NK-92 (cell line): Measurements from ENCODE around the gene CD99L2.
"Not testable (repeated sequence)": the region's sequence is repeated elsewhere in the genome, so short reads cannot be mapped to it uniquely, and the experiment has no call there.

Source experiments
- DNase-seq: peaks from one replicate; lab custom pipeline; 2025; ENCODE audit not compliant: unreplicated experiment; lab: John Stamatoyannopoulos, UW

CD99L2 gene

GRCh38 chrX:150897421-150898320, 797 bp downstream of the CD99L2 start:
- no peak for DNase-seq

GRCh38 chrX:150896632-150897031, 1.8 kb downstream of the CD99L2 start:
- DNase-seq, result no peak

GRCh38 chrX:150893936-150894335, 4.5 kb downstream of the CD99L2 start:
- no peak for DNase-seq

- DNase-seq, result no peak
These were observed 9.3 kb downstream of the CD99L2 start for GRCh38 chrX:150889131-150889530.

GRCh38 chrX:150887906-150888465, 10.5 kb downstream of the CD99L2 start:
- DNase-seq, result no peak

GRCh38 chrX:150887268-150887667, 11.2 kb downstream of the CD99L2 start:
- not testable (repeated sequence) for DNase-seq

GRCh38 chrX:150886381-150886780, 12.1 kb downstream of the CD99L2 start:
- DNase-seq, result no peak

GRCh38 chrX:150880808-150881165, 17.7 kb downstream of the CD99L2 start:
- no peak for DNase-seq

GRCh38 chrX:150879855-150880807, 18.3 kb downstream of the CD99L2 start:
- no peak for DNase-seq

- not testable (repeated sequence) for DNase-seq
These were observed 22.8 kb downstream of the CD99L2 start for GRCh38 chrX:150875621-150876020.

GRCh38 chrX:150874448-150874847, 24.0 kb downstream of the CD99L2 start:
- no peak for DNase-seq

- no peak for DNase-seq
These were observed 24.9 kb downstream of the CD99L2 start for GRCh38 chrX:150873616-150874015.

- no peak for DNase-seq
These were observed 25.6 kb downstream of the CD99L2 start for GRCh38 chrX:150872773-150873336.

GRCh38 chrX:150871341-150871811, 27.1 kb downstream of the CD99L2 start:
- DNase-seq, result no peak

- no peak for DNase-seq
These were observed 27.8 kb downstream of the CD99L2 start for GRCh38 chrX:150870487-150871340.

GRCh38 chrX:150870029-150870428, 28.4 kb downstream of the CD99L2 start:
- no peak for DNase-seq

- no peak for DNase-seq
These were observed 29.0 kb downstream of the CD99L2 start for GRCh38 chrX:150869450-150869849.

GRCh38 chrX:150868625-150869024, 29.8 kb downstream of the CD99L2 start:
- DNase-seq, result no peak

- DNase-seq, result no peak
These were observed 34.3 kb downstream of the CD99L2 start for GRCh38 chrX:150864127-150864526.

GRCh38 chrX:150863191-150863590, 35.3 kb downstream of the CD99L2 start:
- DNase-seq, result no peak
